Right ventricle myocardium inferior (tissue), 1 donor: ENCODE results near the gene SPCS3. TPM values are rescaled to one million over a fixed set of nuclear protein-coding genes. Genes with fewer than 3 reads are reported as not detected.
A peak's percentile ranks its signal among the peaks of the same experiment; 100 is the strongest.
"Not testable (repeated sequence)": the region's sequence is repeated elsewhere in the genome, so short reads cannot be mapped to it uniquely, and the experiment has no call there.

Experiments used
- ATAC-seq: fragments of 200-7000 bp; cut with Tn5 transposase; one replicate; pipeline ENCODE4 v1.9.1; 2020; ENCODE audit warnings: mild to moderate bottlenecking, moderate library complexity
- DNase-seq: peaks from one replicate; pipeline ENCODE4 v3.0.0; 2021; ENCODE audit errors: missing footprints
- intact Hi-C: fragments of 100-400 bp; cut with DNase I; formaldehyde crosslinking; loops from one replicate; pipeline ENCODE4 v1.11.0; 2022
- total RNA-seq: library from RNA; stranded (reverse); fragmentation: NEBNext Ultra II Directional; extraction: Animal tissue kit (Norgen Biotek cat#: 25700); gene quantifications from one replicate; pipeline ENCODE4 v1.2.1, GENCODE V29; 2021
- donor health status: DM: no; HTN: yes; CAD: no; lungs with severe emphysema.

The SPCS3 gene
- total RNA-seq, 1 donor from 2014 or later, result 87.9 TPM

- DNase-seq (no peak), ATAC-seq (no peak)
- intact Hi-C loops, result no loop called here
Observed at GRCh38 chr4:176300036-176300435, 19.7 kb upstream of the SPCS3 start.

GRCh38 chr4:176300565-176300964, 19.2 kb upstream of the SPCS3 start:
- intact Hi-C loops, result no loop called here
- ATAC-seq (no peak), DNase-seq (no peak)

GRCh38 chr4:176302283-176303275, 17.2 kb upstream of the SPCS3 start:
- DNase-seq, result no peak
- intact Hi-C loops, result no loop called here
- ATAC-seq, result no peak

- DNase-seq (no peak), ATAC-seq (no peak)
- intact Hi-C loops, result no loop called here
Observed at GRCh38 chr4:176303938-176304337, 15.8 kb upstream of the SPCS3 start.

GRCh38 chr4:176306837-176307665, 12.7 kb upstream of the SPCS3 start:
- ATAC-seq (no peak), DNase-seq (no peak)
- intact Hi-C loops, result no loop called here

- ATAC-seq, result no peak
- DNase-seq, result no peak
- intact Hi-C loops, result no loop called here
Observed at GRCh38 chr4:176307666-176307930, 12.2 kb upstream of the SPCS3 start.

GRCh38 chr4:176308441-176308840, 11.3 kb upstream of the SPCS3 start:
- ATAC-seq (no peak), DNase-seq (no peak)
- intact Hi-C loops, result no loop called here

- intact Hi-C loops, result no loop called here
- ATAC-seq (no peak), DNase-seq (no peak)
Observed at GRCh38 chr4:176309046-176309445, 10.7 kb upstream of the SPCS3 start.

- DNase-seq (no peak), ATAC-seq (no peak)
- intact Hi-C loops, result loop anchor here (2.0 kb wide), 1 partner anchor 17 kb away; no protein-coding TSS in a partner anchor
Observed at GRCh38 chr4:176309772-176310171, 10.0 kb upstream of the SPCS3 start.

- intact Hi-C loops, result no loop called here
- ATAC-seq (no peak), DNase-seq (no peak)
Observed at GRCh38 chr4:176313596-176314336, 6.0 kb upstream of the SPCS3 start.

- intact Hi-C loops, result loop anchor here (2.0 kb wide), 1 partner anchor 124 kb away; the partner anchor contains the start of gene SPATA4
- ATAC-seq, result peak; percentile 12
- DNase-seq, result no peak
Observed at GRCh38 chr4:176319151-176319703, 539 bp upstream of the SPCS3 start.

- intact Hi-C loops, result no loop called here
- ATAC-seq (peak; percentile 91), DNase-seq (peak; percentile 97)
Observed at GRCh38 chr4:176320340-176320975, 692 bp downstream of the SPCS3 start.

GRCh38 chr4:176320976-176321361, 1.2 kb downstream of the SPCS3 start:
- DNase-seq (no peak), ATAC-seq (no peak)
- intact Hi-C loops, result no loop called here

GRCh38 chr4:176321589-176321988, 1.8 kb downstream of the SPCS3 start:
- no peak for ATAC-seq
- intact Hi-C loops, result no loop called here
- DNase-seq, result no peak

- no peak for ATAC-seq
- intact Hi-C loops, result no loop called here
- DNase-seq, result no peak
Observed at GRCh38 chr4:176323511-176324160, 3.9 kb downstream of the SPCS3 start.

GRCh38 chr4:176324876-176325275, 5.1 kb downstream of the SPCS3 start:
- DNase-seq, ATAC-seq, intact Hi-C loops: not testable (repeated sequence)

GRCh38 chr4:176333076-176333475, 13.3 kb downstream of the SPCS3 start:
- ATAC-seq, result no peak
- intact Hi-C loops, result no loop called here
- no peak for DNase-seq

GRCh38 chr4:176334066-176334465, 14.3 kb downstream of the SPCS3 start:
- intact Hi-C loops, result no loop called here
- no peak for ATAC-seq

More at GRCh38 chr4:176334066-176334465, 14.3 kb downstream of the SPCS3 start:
- no peak for DNase-seq
